Prostate gland (tissue), 2 donors: ENCODE results near the gene TRAPPC6A.

Source experiments
- CTCF ChIP-seq, 4 experiments: fragments of 200-600 bp in 2 of 4; fragments of 450-650 bp in 2 of 4; sonication (generic) in 2 of 4; IDR thresholded peaks; 1 replicate in 3 of 4; 2 replicates in 1 of 4; pipeline ENCODE4 v1.5.1; 2016 to 2019; ENCODE audit warnings: antibody characterized with exemption in 4 of 4, mild to moderate bottlenecking in 2 of 4, moderate library complexity in 2 of 4
- POLR2A ChIP-seq: fragments of 450-650 bp; IDR thresholded peaks from one replicate; pipeline ENCODE4 v1.6.1; 2016; ENCODE audit warnings: antibody characterized with exemption, mild to moderate bottlenecking
- POLR2AphosphoS5 ChIP-seq: sonication (generic); formaldehyde crosslinking; IDR thresholded peaks from one replicate; pipeline ENCODE4 v1.6.1; 2017; ENCODE audit warnings: antibody characterized with exemption

- TF ChIP-seq POLR2A = no peak
- no peak for TF ChIP-seq CTCF (IDR thresholded peaks at IDR 0.05)
- TF ChIP-seq POLR2AphosphoS5 = peak; percentile 69
These were observed 64.4 kb downstream of the TRAPPC6A start for GRCh38 chr19:45113628-45114027.
